GM12892 (cell line): ENCODE data around the gene ARHGAP26.

Source experiments
- DNase-seq: peaks from one replicate; pipeline ENCODE4 v3.0.0; 2011; ENCODE audit not compliant: insufficient read length
- FAIRE-seq: peaks from 2 replicates; lab custom pipeline; 2011; peaks lifted over from hg19 to GRCh38; lab: Jason Lieb, UNC
- POLR2A ChIP-seq: IDR thresholded peaks from 2 replicates; pipeline ENCODE4 v1.6.1; 2011; ENCODE audit warnings: low read depth, low read length, control low read depth
- POLR2AphosphoS5 ChIP-seq: IDR thresholded peaks from 2 replicates; pipeline ENCODE4 v1.6.1; 2011; ENCODE audit warnings: low read depth, low read length, control low read depth
- TAF1 ChIP-seq: IDR thresholded peaks from 2 replicates; pipeline ENCODE4 v1.6.1; 2011; ENCODE audit warnings: low read depth, mild to moderate bottlenecking, control low read depth, low read length, borderline replicate concordance

Gene ARHGAP26

DNA sequence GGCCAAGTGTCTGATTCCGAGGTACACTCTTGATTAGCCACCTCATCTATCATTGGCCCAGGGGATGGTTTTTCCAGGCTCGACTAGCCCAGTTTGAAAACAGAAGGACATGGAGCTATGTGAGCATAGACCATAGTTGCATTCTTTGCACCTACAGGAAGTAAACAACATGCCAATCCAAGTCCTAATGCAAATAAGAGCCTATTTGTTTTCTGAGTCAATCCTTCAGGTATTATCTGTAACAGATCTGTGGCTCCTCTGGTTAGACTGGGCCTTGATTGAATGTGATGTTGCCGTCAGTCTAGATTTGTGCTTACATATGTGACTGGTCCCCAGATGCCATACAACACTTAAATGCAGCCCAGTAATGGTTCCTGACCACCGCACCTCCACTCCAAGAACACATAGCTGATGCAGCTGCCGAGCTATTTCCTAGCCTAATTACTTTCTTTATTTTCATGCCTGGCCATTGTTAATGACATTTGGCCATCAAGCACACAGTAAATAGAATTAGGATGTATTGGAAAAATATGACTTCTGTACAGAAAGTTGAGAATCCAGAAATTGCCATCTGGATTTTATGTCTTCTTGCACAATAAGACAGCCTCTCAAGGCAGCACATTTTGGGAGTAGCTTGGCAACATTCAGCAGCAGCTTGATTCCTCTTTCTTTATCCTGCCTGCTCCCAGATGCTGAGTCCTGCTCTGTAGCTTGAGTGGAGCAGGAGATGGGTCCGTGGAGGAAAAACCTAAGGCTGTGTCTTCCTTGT lies 29.5 kb upstream of the ARHGAP26 start:
- FAIRE-seq: no peak
- no peak for DNase-seq
- TF ChIP-seq POLR2AphosphoS5: no peak
- no peak for TF ChIP-seq TAF1

DNA sequence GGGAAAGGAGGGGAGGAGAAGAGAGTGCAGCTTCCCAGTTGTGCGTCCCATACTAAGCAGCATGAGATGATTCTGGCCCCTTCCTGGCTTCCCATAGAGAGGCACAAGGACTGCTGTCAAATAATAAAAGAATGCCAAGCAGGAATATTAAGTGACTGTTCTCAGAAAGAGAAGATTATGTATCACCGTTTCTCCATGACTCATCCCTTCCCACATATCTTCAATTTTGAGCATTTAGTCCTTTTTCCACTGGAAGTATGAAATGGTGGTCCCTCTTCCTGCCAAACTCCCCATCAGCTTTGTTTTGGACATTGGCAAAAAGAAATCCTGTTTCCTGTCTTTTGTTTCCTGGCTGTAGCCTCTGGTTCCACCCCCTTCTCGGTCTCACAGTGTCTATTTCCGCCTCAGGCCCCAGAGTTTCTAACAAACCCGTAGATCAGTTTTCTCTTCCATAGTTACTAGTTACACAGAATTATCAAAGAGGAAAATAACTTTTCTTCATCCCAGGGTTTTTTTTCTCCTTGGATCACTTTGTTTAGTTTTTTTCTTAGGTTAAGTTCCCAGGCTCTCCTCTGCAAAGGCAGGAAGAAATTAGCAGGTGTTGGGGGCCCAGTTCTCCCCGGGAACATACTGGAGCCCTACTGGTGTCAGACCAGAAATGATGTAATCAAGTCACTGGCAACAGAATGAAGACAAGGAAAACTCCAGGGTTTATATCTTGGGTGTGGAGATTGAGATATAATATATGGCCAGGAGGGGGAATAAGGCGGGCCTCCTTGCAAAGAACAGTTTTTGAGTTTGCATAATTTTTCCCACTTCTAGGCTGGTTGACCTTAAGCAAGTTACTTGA lies 26.4 kb upstream of the ARHGAP26 start:
- TF ChIP-seq TAF1 (no peak), POLR2A (no peak), POLR2AphosphoS5 (no peak)
- no peak for FAIRE-seq
- DNase-seq: no peak

DNA sequence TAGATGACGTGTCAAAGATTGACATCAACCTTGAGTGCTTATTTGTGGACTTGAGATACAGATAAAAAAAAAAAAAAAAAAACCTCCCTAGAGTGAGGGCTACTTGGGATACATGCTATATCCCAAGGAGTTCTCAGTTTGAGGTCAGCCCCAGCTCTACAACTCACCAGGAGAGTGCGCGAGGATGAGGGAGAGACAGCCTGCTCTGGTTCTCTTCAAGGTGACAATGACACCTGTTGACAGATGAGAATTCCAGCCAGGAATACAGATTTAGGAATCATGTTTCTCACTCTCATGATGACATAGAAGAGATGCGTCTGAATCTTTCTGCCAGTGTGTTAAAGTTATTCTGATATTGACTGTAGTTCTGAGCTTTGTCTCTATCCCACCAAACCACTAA lies 24.9 kb upstream of the ARHGAP26 start:
- TF ChIP-seq POLR2AphosphoS5 (no peak), POLR2A (no peak), TAF1 (no peak)
- DNase-seq (no peak), FAIRE-seq (no peak)

DNA sequence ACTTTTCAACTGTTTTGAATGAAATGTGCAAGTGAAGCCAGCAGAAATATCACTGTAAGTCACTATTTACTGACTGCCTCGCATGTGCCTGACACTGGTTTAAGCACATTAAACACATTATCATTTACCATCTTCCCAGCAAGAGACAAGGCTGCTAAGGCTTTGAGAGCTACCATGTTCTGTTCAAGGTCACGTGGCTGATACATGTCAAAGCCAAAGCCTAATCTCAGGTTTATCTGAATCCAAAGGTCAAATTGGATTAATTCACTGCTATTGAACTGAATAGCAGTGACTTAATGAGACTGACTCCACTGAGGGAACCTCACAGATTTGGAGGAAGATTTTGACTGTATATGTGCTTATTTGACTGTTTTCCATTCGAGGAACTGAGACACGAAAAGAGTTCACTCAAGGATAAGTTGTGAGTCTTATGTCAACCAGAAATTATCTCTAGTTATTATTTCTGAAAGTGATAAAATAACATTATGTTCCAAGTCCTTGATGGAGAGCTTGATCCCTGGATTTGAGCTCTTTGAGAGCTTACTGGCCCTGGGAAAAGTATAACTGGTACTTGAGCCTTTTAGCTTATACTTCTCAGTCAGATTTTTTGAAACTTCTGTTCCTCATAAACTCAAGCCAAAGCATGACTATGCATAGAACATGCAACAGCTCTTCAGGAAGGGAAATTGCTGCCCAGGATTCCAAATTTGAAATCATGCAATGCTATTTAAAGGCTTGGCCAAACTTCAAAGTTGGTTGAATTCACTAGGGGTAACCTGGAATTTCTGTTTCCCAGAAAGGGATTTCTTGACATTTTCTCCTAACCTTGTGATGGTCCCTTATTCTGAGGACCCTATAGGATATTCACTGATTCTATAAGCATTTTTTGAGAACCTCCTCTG lies 23.4 kb upstream of the ARHGAP26 start:
- no peak for DNase-seq
- FAIRE-seq: no peak
- TF ChIP-seq TAF1 (no peak), POLR2A (no peak), POLR2AphosphoS5 (no peak)

DNA sequence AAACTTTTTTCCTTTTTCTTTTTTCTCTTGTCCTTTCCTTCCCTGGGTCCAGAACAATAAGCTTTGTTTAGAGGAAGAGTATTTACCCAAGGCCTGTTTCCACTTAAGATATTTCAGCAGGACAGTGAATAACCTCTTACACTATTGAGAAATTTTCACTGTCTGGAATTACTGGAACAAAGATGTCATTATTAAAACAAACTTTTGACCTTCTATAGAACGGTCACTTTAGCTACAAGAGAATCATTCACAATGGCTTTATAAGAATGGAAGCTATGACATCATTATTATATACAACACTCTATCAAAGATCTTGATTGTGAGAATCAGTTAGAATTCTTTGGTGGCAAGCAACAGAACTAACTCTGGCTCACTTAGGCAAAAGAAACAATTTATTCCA lies 22.0 kb upstream of the ARHGAP26 start:
- no peak for FAIRE-seq
- DNase-seq: no peak

DNA sequence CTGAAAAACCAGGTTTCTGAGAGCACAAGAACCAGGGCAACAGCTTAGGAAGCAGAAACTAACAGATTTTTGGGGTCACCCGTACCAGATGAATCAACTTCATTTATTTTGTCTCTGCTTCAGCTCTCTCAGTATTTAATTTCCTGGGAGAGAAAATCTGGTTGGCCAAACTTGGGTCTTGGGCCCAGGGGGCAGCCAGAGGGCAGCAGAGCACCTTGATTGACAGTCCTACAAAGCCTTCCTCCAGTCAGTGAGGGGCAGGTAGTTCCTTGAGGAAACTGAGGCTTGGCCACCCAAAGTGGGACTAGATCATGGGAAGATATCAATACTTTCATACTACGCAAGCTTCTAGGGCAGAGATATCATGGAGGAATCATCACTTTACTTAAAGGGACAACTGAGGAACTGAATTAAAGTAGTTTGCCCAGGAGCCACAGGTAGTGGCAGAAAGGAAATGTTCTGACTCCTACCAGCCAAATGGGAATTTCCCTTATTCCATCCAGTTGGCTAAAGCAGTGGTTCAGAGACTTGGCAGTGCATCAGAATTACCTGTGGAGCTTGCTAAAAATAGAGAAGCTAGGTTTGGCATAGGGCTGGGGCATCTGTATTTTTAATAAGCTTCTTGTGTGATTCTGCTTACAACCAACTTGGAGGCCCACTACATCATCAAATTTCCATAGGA lies 21.5 kb upstream of the ARHGAP26 start:
- DNase-seq: no peak
- TF ChIP-seq POLR2A (no peak), TAF1 (no peak), POLR2AphosphoS5 (no peak)
- no peak for FAIRE-seq

More for the DNA sequence above, 22.0 kb upstream of the ARHGAP26 start:
- TF ChIP-seq POLR2A (no peak), TAF1 (no peak), POLR2AphosphoS5 (no peak)

DNA sequence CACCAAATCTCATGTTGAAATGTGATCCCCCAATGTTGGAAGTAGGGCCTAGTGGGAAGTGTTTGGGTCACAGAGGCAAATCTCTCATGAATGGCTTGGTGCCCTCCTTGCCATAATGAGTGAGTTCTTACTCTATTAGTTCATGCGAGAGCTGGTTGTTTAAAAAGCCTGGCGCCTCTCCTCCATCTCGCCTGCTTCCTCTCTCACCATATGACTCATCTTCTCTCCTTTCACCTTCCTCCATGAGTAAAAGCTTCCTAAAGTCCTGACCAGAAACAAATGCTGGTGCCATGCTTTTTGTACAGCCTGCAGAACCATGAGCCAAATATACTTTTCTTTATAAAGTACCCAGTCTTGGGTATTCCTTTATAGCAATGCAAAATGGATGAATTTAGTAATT lies 20.9 kb upstream of the ARHGAP26 start:
- TF ChIP-seq POLR2A (no peak), POLR2AphosphoS5 (no peak), TAF1 (no peak)
- no peak for DNase-seq
- no peak for FAIRE-seq

DNA sequence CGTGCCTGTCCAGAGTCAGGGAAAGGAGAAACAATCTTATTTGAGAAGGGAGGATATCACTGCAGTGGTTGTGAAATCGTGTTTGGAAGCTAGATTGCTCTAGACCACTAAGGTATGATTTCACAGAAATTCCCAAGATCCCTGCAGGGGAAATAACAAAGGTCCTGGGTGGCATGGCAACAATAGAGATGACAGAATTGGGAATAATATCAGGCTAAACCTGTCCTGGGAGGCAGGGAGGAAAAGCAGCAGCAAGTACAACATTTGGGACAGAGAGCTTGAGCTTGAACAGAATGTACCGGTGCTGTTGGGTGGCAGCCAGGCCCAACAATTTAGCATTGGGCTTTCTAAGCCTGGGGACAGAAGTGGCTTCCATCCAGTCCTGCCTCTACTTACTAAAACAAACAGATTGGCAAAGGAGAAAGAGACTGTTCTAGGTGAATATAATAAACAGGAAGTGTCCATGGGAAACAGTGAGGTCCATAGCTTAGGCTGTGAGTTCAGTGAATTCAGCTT lies 17.0 kb upstream of the ARHGAP26 start:
- FAIRE-seq (no peak), DNase-seq (no peak)
- TF ChIP-seq TAF1: no peak
- TF ChIP-seq POLR2A: no peak
- no peak for TF ChIP-seq POLR2AphosphoS5

DNA sequence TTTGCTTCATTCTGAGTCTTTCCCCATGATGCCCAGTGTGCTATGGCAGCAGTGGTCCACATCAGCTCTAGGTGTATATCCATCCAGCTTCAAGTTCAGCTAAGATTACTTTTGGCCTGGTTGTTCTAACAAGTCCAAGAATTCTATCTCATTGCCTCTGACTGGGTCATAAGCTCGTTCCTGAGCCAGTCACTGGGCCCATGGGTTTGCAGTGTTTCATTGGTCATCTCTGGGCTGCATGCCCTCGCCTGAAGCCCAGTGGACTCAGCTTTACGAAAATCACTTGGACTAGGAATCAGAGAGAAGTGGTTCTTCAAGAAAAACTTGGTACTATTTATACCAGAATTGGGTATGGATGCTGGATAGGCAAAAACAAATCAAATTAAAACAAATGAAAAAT lies 16.1 kb upstream of the ARHGAP26 start:
- TF ChIP-seq TAF1 (no peak), POLR2A (no peak), POLR2AphosphoS5 (no peak)
- DNase-seq: no peak
- FAIRE-seq: no peak

DNA sequence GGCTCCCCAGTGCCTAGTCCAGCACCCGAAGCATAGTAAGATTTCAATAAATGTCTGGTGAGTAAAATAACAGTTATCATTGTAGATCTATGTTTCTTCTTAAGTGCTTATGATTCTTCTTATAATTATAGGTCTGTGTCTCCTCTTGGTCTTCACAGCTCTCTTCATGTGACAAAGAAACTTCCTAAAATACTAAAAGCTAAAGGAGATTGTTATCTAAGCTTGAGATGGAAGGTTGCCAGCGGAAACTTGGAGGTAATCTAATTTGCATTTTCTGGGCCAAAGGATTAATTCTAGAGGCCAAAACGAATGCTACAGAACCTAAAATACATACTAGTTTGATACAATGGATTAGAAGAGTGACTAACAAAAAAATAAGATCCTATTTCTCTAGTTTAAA lies 13.6 kb upstream of the ARHGAP26 start:
- no peak for FAIRE-seq
- no peak for TF ChIP-seq POLR2AphosphoS5
- no peak for TF ChIP-seq POLR2A
- no peak for TF ChIP-seq TAF1
- no peak for DNase-seq

DNA sequence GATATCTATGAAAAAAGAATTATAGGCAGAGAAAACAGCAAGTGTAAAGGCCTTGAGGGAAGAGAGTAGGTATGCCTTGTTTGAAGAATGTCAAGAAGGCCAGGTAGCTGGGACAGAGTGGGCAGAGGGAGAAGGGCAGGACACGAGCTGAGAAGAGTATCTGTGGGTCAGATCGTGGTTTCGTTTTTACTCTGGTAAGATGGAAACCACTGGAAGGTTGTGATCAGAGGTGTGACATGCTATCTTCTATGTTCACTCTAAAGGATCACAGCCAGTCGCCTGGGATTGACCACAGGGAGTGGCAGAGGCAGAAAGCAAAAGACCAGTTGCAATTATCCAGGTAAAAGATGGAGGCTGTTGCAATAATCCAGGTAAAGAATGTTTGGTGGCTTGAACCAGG lies 12.6 kb upstream of the ARHGAP26 start:
- no peak for FAIRE-seq
- TF ChIP-seq TAF1 (no peak), POLR2A (no peak), POLR2AphosphoS5 (no peak)
- DNase-seq: no peak
